ENCODE data around the gene SAMD4B. TPM values are rescaled to one million over a fixed set of nuclear protein-coding genes. Genes with fewer than 3 reads are reported as not detected.

SAMD4B gene
- total and polyA plus RNA-seq, 2 of the 8 experiments (the other 6 are each of a cell fraction or from before 2014, with no cell fraction given) = 137 to 158 TPM

DNA sequence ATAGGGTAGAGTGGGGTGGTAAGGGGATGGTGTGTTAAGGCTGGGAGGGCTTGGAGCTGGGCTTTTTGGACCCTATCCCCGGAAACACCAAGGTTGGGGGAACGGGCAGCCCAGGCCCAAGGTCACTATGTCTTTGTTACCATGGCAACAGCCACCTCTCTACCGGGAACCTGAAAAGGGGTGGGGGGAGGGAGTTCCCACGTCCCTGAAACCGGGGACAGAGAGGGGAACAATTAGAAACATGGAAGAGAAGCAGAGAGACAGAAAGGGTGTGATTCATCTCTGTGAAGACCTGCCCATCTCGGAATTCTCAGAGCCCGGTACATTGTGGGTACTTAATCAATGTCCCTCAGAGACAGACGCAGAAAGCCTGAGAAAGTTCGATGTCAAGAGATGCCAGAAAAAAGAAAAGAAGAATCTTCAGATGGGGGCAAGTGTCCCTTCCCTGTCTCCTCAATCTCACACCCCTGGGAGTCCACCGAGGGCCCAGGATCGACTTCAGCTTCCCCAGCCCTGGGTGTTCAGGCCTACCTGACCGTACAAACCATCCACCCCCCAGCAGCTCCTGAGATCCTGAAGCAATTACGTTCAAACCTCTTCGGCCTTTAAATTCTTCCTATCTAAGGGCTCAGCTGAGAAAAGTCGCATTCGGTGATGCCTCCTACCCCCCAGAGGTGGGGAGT is 14.7 kb upstream of the SAMD4B start (continued):
- TF ChIP-seq CHD2 (IDR thresholded peaks at IDR 0.05; ENCODE audit: low read length) = no peak
- TF ChIP-seq, protein P1, sequence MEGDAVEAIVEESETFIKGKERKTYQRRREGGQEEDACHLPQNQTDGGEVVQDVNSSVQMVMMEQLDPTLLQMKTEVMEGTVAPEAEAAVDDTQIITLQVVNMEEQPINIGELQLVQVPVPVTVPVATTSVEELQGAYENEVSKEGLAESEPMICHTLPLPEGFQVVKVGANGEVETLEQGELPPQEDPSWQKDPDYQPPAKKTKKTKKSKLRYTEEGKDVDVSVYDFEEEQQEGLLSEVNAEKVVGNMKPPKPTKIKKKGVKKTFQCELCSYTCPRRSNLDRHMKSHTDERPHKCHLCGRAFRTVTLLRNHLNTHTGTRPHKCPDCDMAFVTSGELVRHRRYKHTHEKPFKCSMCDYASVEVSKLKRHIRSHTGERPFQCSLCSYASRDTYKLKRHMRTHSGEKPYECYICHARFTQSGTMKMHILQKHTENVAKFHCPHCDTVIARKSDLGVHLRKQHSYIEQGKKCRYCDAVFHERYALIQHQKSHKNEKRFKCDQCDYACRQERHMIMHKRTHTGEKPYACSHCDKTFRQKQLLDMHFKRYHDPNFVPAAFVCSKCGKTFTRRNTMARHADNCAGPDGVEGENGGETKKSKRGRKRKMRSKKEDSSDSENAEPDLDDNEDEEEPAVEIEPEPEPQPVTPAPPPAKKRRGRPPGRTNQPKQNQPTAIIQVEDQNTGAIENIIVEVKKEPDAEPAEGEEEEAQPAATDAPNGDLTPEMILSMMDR (IDR thresholded peaks at IDR 0.05; ENCODE audit: control extremely low read depth in 1 of 3, insufficient read depth in 1 of 3, low read depth in 1 of 3, low read length in 3 of 3) = no peak
- no peak for TF ChIP-seq SRF (IDR thresholded peaks at IDR 0.05; ENCODE audit: low read depth, low read length)
- TF ChIP-seq RAD21 (IDR thresholded peaks at IDR 0.05 in 1 of 2, conservative IDR thresholded peaks at IDR 0.05 in 1 of 2; ENCODE audit: low read depth in 2 of 2, low read length in 2 of 2) = no peak

Measured in H1 (cell line).